Endothelial cell (in vitro differentiated cells): ENCODE measurements around the gene OR2H2. TPM values are rescaled to one million over a fixed set of nuclear protein-coding genes. Genes with fewer than 3 reads are reported as not detected.

Experiments used
- DNase-seq: peaks from one replicate; pipeline ENCODE4 v3.0.0; 2021; ENCODE audit warnings: low spot score
- H3K27ac Mint-ChIP-seq: one replicate; pipeline ENCODE4 v1.8.0; 2021; ENCODE audit warnings: mixed read lengths, inconsistent platforms; ENCODE audit not compliant: unreplicated experiment
- H3K27me3 Mint-ChIP-seq: one replicate; pipeline ENCODE4 v1.8.0; 2021; ENCODE audit warnings: mild to moderate bottlenecking, moderate library complexity, mixed read lengths, inconsistent platforms; ENCODE audit not compliant: unreplicated experiment
- H3K36me3 Mint-ChIP-seq: one replicate; pipeline ENCODE4 v1.8.0; 2021; ENCODE audit warnings: mild to moderate bottlenecking, low read depth, mixed read lengths, inconsistent platforms; ENCODE audit not compliant: unreplicated experiment
- H3K4me1 Mint-ChIP-seq: one replicate; pipeline ENCODE4 v1.8.0; 2021; ENCODE audit warnings: mild to moderate bottlenecking, mixed read lengths, inconsistent platforms; ENCODE audit not compliant: unreplicated experiment
- H3K4me3 Mint-ChIP-seq: one replicate; pipeline ENCODE4 v1.8.0; 2021; ENCODE audit warnings: mild to moderate bottlenecking, mixed read lengths, inconsistent platforms; ENCODE audit not compliant: unreplicated experiment
- H3K9me3 Mint-ChIP-seq: one replicate; pipeline ENCODE4 v1.8.0; 2021; ENCODE audit warnings: mixed read lengths, inconsistent platforms; ENCODE audit not compliant: unreplicated experiment
- total RNA-seq: library from RNA; stranded (reverse); fragmentation: NEBNext Ultra II Directional; extraction: Animal tissue kit (Norgen Biotek cat#: 25700); gene quantifications from one replicate; pipeline ENCODE4 v1.2.1, GENCODE V29; 2021; ENCODE audit not compliant: unreplicated experiment
- TF ChIP-seq, protein P1 (sequence below): fragments of 200-600 bp; sonication (generic); IDR thresholded peaks from one replicate; pipeline ENCODE4 v1.5.0; 2021; ENCODE audit warnings: antibody characterized with exemption; ENCODE audit not compliant: unreplicated experiment

The OR2H2 gene
- total RNA-seq, 1 donor from 2014 or later, result not detected

GRCh38 chr6:29608131-29608530 lies 23.2 kb downstream of the OR2H2 start:
- Mint-ChIP-seq H3K9me3 (no peaks in the 10 kb centered on the region), H3K27ac (no peak overlapping the region), H3K4me3 (peak overlapping the region; percentile 66), H3K4me1 (peaks cover 62% of the 10 kb centered on the region), H3K36me3 (peaks cover 71% of the 10 kb centered on the region), H3K27me3 (peaks cover 11% of the 10 kb centered on the region)
- TF ChIP-seq, protein P1, sequence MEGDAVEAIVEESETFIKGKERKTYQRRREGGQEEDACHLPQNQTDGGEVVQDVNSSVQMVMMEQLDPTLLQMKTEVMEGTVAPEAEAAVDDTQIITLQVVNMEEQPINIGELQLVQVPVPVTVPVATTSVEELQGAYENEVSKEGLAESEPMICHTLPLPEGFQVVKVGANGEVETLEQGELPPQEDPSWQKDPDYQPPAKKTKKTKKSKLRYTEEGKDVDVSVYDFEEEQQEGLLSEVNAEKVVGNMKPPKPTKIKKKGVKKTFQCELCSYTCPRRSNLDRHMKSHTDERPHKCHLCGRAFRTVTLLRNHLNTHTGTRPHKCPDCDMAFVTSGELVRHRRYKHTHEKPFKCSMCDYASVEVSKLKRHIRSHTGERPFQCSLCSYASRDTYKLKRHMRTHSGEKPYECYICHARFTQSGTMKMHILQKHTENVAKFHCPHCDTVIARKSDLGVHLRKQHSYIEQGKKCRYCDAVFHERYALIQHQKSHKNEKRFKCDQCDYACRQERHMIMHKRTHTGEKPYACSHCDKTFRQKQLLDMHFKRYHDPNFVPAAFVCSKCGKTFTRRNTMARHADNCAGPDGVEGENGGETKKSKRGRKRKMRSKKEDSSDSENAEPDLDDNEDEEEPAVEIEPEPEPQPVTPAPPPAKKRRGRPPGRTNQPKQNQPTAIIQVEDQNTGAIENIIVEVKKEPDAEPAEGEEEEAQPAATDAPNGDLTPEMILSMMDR, result no peak
- no peak for DNase-seq

DNA sequence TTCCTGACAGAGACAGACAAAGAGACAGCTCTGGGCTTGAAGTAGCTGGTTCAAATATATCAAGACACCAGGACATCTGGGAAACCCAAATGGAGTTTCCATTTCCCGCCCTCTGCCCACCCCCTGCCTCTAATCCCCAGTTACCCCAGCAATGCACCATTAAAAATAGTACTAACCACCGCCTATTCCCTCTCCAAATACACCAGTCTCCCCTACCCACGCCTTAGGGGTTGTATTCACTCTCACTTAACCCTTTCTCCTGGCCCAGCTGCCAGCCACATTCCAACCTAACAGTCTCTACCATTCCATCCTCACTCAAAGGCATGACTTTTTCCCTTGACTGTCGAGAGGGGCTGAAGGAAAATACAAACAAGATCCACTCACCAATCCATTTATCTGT lies 25.6 kb downstream of the OR2H2 start:
- Mint-ChIP-seq H3K9me3 (no peaks in the 10 kb centered on the region), H3K36me3 (peaks cover 65% of the 10 kb centered on the region), H3K27me3 (peaks cover 6% of the 10 kb centered on the region), H3K27ac (peak overlapping the region; percentile 79), H3K4me1 (peaks cover 62% of the 10 kb centered on the region), H3K4me3 (no peak overlapping the region)
- no peak for DNase-seq
- TF ChIP-seq, protein P1, result no peak

DNA sequence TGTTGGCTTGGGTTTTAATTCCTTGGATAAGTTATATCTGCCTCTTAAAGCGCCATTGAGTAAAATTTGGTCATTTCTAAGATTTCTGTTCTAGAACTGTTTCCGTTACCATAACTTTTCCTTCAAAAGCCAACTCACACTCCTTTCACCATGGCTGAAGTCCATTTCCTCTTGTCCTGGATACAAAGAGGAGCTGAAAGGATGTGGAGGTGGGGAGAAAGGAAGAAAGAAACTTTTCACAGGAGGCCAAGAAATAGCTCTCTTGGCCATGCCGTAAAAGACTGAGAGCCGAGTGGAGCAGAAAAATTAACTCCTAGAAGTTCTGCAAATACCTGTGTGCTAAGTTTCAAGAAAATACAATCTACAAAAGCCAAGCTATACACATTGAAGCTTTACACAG lies 26.5 kb downstream of the OR2H2 start:
- TF ChIP-seq, protein P1, result no peak
- no peaks in the 10 kb centered on the region for H3K9me3 Mint-ChIP-seq
- H3K27ac Mint-ChIP-seq, result peak overlapping the region; percentile 79
- H3K4me1 Mint-ChIP-seq, result peaks cover 54% of the 10 kb centered on the region
- peak overlapping the region; percentile 64 for H3K4me3 Mint-ChIP-seq
- no peak for DNase-seq
- peaks cover 2% of the 10 kb centered on the region for H3K27me3 Mint-ChIP-seq
- peaks cover 57% of the 10 kb centered on the region for H3K36me3 Mint-ChIP-seq

- Mint-ChIP-seq H3K4me3 (peak overlapping the region; percentile 63), H3K9me3 (no peaks in the 10 kb centered on the region), H3K27me3 (no peaks in the 10 kb centered on the region), H3K27ac (no peak overlapping the region), H3K4me1 (peaks cover 41% of the 10 kb centered on the region), H3K36me3 (peaks cover 56% of the 10 kb centered on the region)
- TF ChIP-seq, protein P1, result peak; percentile 39
- DNase-seq, result peak; percentile 23
Observed at GRCh38 chr6:29617782-29618554, 33.0 kb downstream of the OR2H2 start.

DNA sequence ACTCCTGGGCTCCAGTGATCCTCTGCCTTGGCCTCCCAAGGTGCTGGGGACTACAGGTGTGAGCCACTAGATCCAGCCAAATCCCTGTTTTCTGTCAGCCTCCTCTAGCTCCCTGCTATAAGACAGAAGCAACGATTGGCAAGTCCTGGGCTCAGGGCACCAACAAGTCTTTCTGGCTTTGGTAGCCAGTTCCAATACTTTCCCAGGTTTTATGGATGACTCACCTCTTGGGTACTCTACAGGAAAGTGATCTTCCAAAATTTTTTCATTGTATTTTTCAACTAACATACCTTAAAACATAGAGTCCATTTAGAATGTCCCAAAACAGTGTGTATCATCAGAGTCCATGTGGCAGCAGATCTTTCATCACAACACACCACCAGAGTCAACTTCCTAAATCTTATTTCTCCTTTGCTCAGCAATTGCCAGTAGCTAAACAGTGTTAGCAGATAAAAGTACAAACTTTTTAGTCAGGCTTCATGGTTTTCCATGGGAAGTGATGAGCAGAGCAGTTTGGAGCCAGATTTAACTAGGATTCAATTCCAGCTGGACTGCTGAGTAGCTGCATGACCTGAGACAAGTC lies 34.7 kb downstream of the OR2H2 start:
- Mint-ChIP-seq H3K36me3 (peaks cover 57% of the 10 kb centered on the region), H3K4me1 (peaks cover 45% of the 10 kb centered on the region), H3K27ac (peak overlapping the region; percentile 62), H3K4me3 (peak overlapping the region; percentile 6), H3K27me3 (no peaks in the 10 kb centered on the region), H3K9me3 (no peaks in the 10 kb centered on the region)
- TF ChIP-seq, protein P1, result no peak
- no peak for DNase-seq
